Epithelial cell of esophagus (primary cell): ENCODE data around the gene ARID1B.

ENCODE experiments used
- DNase-seq: peaks from one replicate; pipeline ENCODE4 v3.0.0; 2010; ENCODE audit warnings: low read depth
- H3K4me3 ChIP-seq: 2 replicates; pipeline ENCODE4 v1.5.1; 2011; ENCODE audit warnings: mild to moderate bottlenecking, low read length, control low read depth
- CTCF ChIP-seq: IDR thresholded peaks from 2 replicates; pipeline ENCODE4 v1.5.1; 2011; ENCODE audit warnings: low read depth, mild to moderate bottlenecking, low read length, control low read depth, inconsistent platforms; ENCODE audit not compliant: insufficient read depth; ENCODE audit errors: missing control alignments

The ARID1B gene

GRCh38 chr6:157094038-157094437 is 316.9 kb downstream of the ARID1B start:
- DNase-seq: no peak
- TF ChIP-seq CTCF: no peak

GRCh38 chr6:157095084-157095483 is 317.9 kb downstream of the ARID1B start:
- DNase-seq: no peak
- TF ChIP-seq CTCF: no peak
- H3K4me3 ChIP-seq: no peak overlapping the region

More at GRCh38 chr6:157094038-157094437, 316.9 kb downstream of the ARID1B start:
- H3K4me3 ChIP-seq: no peak overlapping the region

GRCh38 chr6:157095569-157095968 is 318.4 kb downstream of the ARID1B start:
- DNase-seq: no peak
- TF ChIP-seq CTCF: no peak
- H3K4me3 ChIP-seq: no peak overlapping the region

GRCh38 chr6:157096105-157096504 is 318.9 kb downstream of the ARID1B start:
- TF ChIP-seq CTCF: no peak
- DNase-seq: no peak

GRCh38 chr6:157096522-157096921 is 319.3 kb downstream of the ARID1B start:
- H3K4me3 ChIP-seq: no peak overlapping the region
- no peak for TF ChIP-seq CTCF
- DNase-seq: no peak

More at GRCh38 chr6:157096105-157096504, 318.9 kb downstream of the ARID1B start:
- H3K4me3 ChIP-seq: no peak overlapping the region

GRCh38 chr6:157097255-157097955 is 320.2 kb downstream of the ARID1B start:
- DNase-seq: no peak
- no peak for TF ChIP-seq CTCF
- H3K4me3 ChIP-seq: no peak overlapping the region

- DNase-seq: no peak
- H3K4me3 ChIP-seq: no peak overlapping the region
- TF ChIP-seq CTCF: no peak
Measured at GRCh38 chr6:157098999-157099398, 321.8 kb downstream of the ARID1B start.
